ENCODE data around the gene C2orf66.

The C2orf66 gene

DNA sequence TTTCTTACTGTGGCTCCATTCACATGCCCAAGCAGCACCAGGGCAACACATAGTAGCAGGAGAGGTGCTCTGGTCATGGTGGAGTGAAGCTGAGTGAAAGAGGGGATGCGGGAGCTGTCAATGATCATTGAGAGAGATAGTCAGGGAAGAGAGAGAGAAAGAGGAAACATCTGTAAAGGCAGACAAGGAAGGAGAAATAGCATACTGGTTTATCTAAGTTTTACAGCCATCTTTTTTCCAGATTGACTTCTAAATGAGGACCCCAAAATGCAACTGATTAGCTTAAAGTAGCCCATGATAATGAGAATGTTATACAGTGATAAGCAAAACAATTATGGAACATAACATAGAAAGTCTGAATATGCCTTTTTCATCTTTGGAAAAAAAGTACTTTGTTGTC, at the start of gene C2orf66:
Gene C2orf66 (minus strand): TSS at position 96 of the 400 bp plus-strand sequence. CDS start 19 bp downstream, at position 77.
- DNase-seq (ENCODE audit: low read depth in 2 of 2) = no peak

GRCh38 chr2:196854629-196855028, 45.5 kb upstream of the C2orf66 start:
- DNase-seq (ENCODE audit: low read depth in 2 of 2) = no peak

GRCh38 chr2:196853301-196854087, 44.3 kb upstream of the C2orf66 start:
- no peak for DNase-seq (ENCODE audit: low read depth in 2 of 2)

GRCh38 chr2:196851088-196851487, 41.9 kb upstream of the C2orf66 start:
- DNase-seq (ENCODE audit: low read depth in 2 of 2) = no peak

- peak in 1 of 2 experiments; percentile 3 for DNase-seq (ENCODE audit: low read depth in 2 of 2)
Observed at GRCh38 chr2:196849895-196850294, 40.7 kb upstream of the C2orf66 start.

DNA sequence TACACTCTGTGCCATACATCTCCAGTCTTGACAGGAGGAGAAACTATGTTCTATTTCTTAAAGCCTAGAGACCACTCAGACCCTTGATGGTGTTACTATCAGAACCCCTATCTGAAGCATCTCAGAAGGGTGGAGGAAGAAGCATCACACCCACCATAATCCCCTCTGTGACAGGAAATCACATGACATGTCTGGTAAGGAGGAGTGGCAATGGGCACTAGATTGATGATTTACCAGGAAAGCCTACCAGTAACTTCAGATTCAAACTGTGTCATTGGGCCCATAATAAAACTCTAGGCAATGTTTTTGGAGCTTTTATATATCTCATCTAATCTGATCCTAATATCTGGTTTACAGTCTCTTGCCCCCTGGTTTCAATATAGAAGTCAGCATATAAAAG, 37.1 kb upstream of the C2orf66 start:
- no peak for DNase-seq (ENCODE audit: low read depth in 2 of 2)

- no peak for DNase-seq (ENCODE audit: low read depth in 2 of 2)
Observed at GRCh38 chr2:196845371-196845770, 36.2 kb upstream of the C2orf66 start.

GRCh38 chr2:196840171-196840570, 31.0 kb upstream of the C2orf66 start:
- DNase-seq (ENCODE audit: low read depth in 2 of 2) = no peak

DNA sequence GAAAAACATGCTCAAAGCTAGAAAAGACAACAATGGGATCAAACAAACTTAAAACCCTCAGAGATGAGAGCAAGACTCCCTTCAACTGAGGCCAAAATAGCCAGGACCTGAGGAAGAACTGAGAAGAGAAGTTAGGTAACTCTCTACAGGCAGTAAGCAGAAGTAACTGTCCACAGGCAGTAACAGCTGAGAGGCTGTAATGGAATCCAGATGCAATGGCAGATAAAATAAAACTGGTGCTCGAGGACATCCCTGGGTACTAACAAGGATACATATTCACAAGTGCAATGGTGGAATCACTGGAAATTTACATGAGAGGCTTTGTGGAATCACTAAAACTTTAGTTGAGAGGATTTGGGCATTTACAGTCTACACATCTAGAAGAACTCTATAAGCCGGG, 30.4 kb upstream of the C2orf66 start:
- DNase-seq (ENCODE audit: low read depth in 2 of 2) = no peak

DNA sequence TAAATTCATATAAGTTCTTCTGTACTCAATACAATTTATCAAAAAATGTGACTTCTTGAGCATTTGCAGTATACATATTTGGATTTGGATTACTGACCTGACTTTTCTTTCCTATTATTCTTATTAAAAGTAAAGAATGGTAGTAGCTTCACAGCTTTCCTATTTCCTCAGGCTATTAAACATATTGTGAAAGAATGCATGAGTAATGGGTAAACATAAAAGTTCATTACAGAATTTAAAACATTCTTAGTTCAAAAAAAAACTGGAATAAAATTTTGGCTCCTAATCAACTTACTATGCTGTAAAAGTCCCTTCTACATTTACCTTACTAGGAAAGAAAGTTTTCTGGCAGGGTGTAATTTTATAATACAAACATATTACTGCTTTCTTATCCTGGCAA, 27.3 kb upstream of the C2orf66 start:
- DNase-seq (ENCODE audit: low read depth in 2 of 2) = peak in 1 of 2 experiments; percentile 13

- DNase-seq (ENCODE audit: low read depth in 2 of 2) = no peak
Observed at GRCh38 chr2:196830701-196831100, 21.5 kb upstream of the C2orf66 start.

GRCh38 chr2:196827356-196827755, 18.2 kb upstream of the C2orf66 start:
- no peak for DNase-seq (ENCODE audit: low read depth in 2 of 2)

GRCh38 chr2:196823750-196824522, 14.8 kb upstream of the C2orf66 start:
- peak; percentile 58 for DNase-seq (ENCODE audit: low read depth in 2 of 2)

GRCh38 chr2:196821195-196821594, 12.0 kb upstream of the C2orf66 start:
- DNase-seq (ENCODE audit: low read depth in 2 of 2) = no peak

DNA sequence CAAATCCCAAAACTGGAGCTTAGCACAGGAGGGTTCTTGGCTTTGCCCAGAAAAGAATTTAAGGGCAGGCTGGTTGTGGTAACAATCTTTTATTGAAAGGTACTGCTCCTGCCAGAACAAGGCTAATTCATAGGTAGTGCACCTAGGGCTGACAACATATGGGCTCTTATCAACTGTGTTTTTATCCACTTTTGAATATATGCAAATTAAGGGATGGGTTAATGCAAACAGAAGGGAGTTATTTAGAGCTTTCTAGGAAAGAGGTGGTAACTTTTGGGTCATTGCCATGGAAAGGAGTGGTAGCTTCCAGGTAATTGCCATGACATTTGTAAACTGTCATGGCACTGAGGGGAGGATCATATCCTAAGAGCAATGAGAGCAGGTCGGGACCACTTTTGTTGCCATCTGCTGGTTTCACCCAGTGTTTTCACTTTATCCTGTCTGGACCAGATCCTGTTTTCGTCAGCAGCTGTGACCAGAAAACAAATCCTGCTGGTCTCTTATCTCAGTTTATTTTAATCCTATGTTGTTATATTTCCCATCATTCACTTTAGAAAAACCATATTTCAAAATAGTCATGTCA, 981 bp downstream of the C2orf66 start:
- no peak for DNase-seq (ENCODE audit: low read depth in 2 of 2)

- DNase-seq (ENCODE audit: low read depth in 2 of 2) = no peak
Observed at GRCh38 chr2:196804381-196804780, 4.8 kb downstream of the C2orf66 start.

- no peak for DNase-seq (ENCODE audit: low read depth in 2 of 2)
Observed at GRCh38 chr2:196802401-196802800, 6.8 kb downstream of the C2orf66 start.

- no peak for DNase-seq (ENCODE audit: low read depth in 2 of 2)
Observed at GRCh38 chr2:196801674-196802261, 7.4 kb downstream of the C2orf66 start.

DNA sequence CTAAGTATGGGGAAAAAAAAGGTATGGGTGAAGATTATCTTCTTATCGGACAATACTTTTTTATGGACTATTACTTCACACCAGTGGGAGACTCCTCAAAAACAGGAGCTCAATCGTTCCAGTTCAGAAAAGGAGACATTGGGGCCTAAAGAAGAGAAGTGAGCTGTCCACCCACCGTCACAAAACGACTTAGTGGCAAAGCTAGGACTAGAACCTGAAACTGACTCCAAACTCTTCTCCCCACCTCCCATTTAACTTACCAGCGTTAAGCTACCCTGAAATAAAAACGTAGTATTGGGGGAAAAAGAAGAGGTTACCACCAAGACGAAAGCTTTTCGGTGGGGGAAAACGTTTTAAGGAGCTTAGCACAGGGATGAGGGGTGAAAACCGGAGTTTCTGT, 10.2 kb downstream of the C2orf66 start:
- DNase-seq (ENCODE audit: low read depth in 2 of 2) = no peak

DNA sequence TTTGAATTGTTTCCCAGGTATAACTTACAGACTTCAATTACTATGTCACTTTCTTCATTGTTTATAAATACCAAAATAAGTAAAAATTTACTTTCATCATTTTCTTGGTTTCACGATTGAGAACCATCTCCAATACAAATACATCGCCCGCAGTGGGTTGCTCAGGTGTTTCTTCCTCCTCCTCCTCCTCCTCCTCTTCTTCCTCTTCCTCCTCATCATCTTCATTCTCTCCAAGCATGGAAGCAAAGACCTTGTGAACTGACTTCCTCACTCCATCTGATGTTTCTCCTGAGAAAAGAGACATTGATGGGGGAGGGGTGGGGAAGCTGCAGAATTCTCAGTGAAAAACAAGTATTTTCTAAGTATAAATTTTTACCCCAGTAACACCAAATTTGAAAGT, 16.3 kb downstream of the C2orf66 start:
- no peak for DNase-seq (ENCODE audit: low read depth in 2 of 2)

GRCh38 chr2:196783431-196784094, 25.6 kb downstream of the C2orf66 start:
- no peak for DNase-seq (ENCODE audit: low read depth in 2 of 2)

- no peak for DNase-seq (ENCODE audit: low read depth in 2 of 2)
Observed at GRCh38 chr2:196767101-196767500, 42.1 kb downstream of the C2orf66 start.

Data from fibroblast of skin of left quadriceps (primary cell).